B cell (primary cell): Measurements from ENCODE around the gene TTYH1. TPM values are rescaled to one million over a fixed set of nuclear protein-coding genes. Genes with fewer than 3 reads are reported as not detected.

Experiments used
- ATAC-seq: fragments of 200-7000 bp; cut with Tn5 transposase; one replicate; pipeline ENCODE4 v1.10.0; 2021; ENCODE audit warnings: low read depth, mild to moderate bottlenecking, moderate number of reproducible peaks, moderate library complexity
- CTCF ChIA-PET: fragments of 350-600 bp; sonication (Branson Sonifier 250); formaldehyde crosslinking; loops from one replicate; lab custom pipeline; 2021; ENCODE audit warnings: antibody characterized with exemption, inconsistent platforms; lab: Charles Lee
- POLR2A ChIA-PET: fragments of 350-600 bp; sonication (Branson Sonifier 250); formaldehyde crosslinking; loops from one replicate; lab custom pipeline; 2021; ENCODE audit warnings: antibody characterized with exemption; lab: Charles Lee
- DNase-seq: peaks from one replicate; pipeline ENCODE4 v3.0.0; 2013
- H2AFZ ChIP-seq: 2 replicates; pipeline ENCODE4 v1.6.1; 2012; ENCODE audit warnings: mild to moderate bottlenecking, low read depth, low read length; ENCODE audit not compliant: insufficient read depth, poor library complexity, severe bottlenecking
- H3K27ac ChIP-seq, 2 donors: 1 replicate in 1 of 2; 2 replicates in 1 of 2; pipeline ENCODE4 v1.5.1; 2012 to 2013; ENCODE audit warnings: low read length in 2 of 2, mild to moderate bottlenecking in 2 of 2, moderate library complexity in 1 of 2
- H3K27me3 ChIP-seq, 4 experiments: fragments of 200-600 bp in 1 of 4; sonication (generic) in 1 of 4; replicated peaks in 1 of 4; 1 replicate in 2 of 4; 2 replicates in 2 of 4; pipeline versions ENCODE4 v1.6.1 to v1.7.0; 2013 to 2016; ENCODE audit warnings: low read length in 3 of 4, mild to moderate bottlenecking in 2 of 4, mixed read lengths in 1 of 4, moderate library complexity in 1 of 4; ENCODE audit not compliant: insufficient read depth in 4 of 4, control insufficient read depth in 3 of 4; ENCODE audit errors: control extremely low read depth in 1 of 4
- H3K36me3 ChIP-seq, 2 experiments: replicated peaks in 1 of 2; 1 replicate in 1 of 2; 2 replicates in 1 of 2; pipeline versions ENCODE4 v1.6.1 to v1.7.1; 2013; ENCODE audit warnings: low read length in 1 of 2; ENCODE audit not compliant: insufficient read depth in 2 of 2, control insufficient read depth in 1 of 2; ENCODE audit errors: control extremely low read depth in 1 of 2, extremely low read depth in 1 of 2
- H3K4me1 ChIP-seq, 2 donors: fragments of 200-600 bp in 1 of 2; sonication (generic) in 1 of 2; 1 replicate in 1 of 2; 2 replicates in 1 of 2; pipeline versions ENCODE4 v1.5.1 to v1.6.1; 2013 to 2017; ENCODE audit warnings: low read length in 2 of 2; ENCODE audit not compliant: control insufficient read depth in 2 of 2, insufficient read depth in 2 of 2
- H3K4me2 ChIP-seq: replicated peaks from 2 replicates; pipeline ENCODE3; 2012; ENCODE audit warnings: mild to moderate bottlenecking, low read depth, low read length; ENCODE audit not compliant: poor library complexity, severe bottlenecking
- H3K4me3 ChIP-seq, 5 experiments: fragments of 200-600 bp in 1 of 5; sonication (generic) in 1 of 5; 1 replicate in 3 of 5; 2 replicates in 2 of 5; pipeline versions ENCODE4 v1.5.1 to v1.7.0; 2011 to 2016; ENCODE audit warnings: low read length in 4 of 5, mild to moderate bottlenecking in 4 of 5, low read depth in 2 of 5, control low read depth in 1 of 5, moderate library complexity in 1 of 5; ENCODE audit not compliant: insufficient read depth in 1 of 5; ENCODE audit errors: control extremely low read depth in 1 of 5, extremely low read depth in 1 of 5
- H3K79me2 ChIP-seq: fragments of 200-600 bp; sonication (generic); one replicate; pipeline ENCODE4 v1.6.0; 2016; ENCODE audit warnings: low read length; ENCODE audit not compliant: control insufficient read depth, insufficient read depth
- H3K9ac ChIP-seq: fragments of 200-600 bp; sonication (generic); 2 replicates; pipeline ENCODE4 v1.6.1; 2017; ENCODE audit warnings: mild to moderate bottlenecking, low read length, moderate library complexity
- H3K9me3 ChIP-seq, 3 donors: one replicate each; pipeline versions ENCODE4 v1.6.1 to v1.7.1; 2013; ENCODE audit warnings: low read length in 2 of 3; ENCODE audit not compliant: control insufficient read depth in 2 of 3, insufficient read depth in 1 of 3; ENCODE audit errors: control extremely low read depth in 1 of 3
- H4K20me1 ChIP-seq: 2 replicates; pipeline ENCODE4 v1.6.0; 2012; ENCODE audit warnings: mild to moderate bottlenecking, low read length; ENCODE audit not compliant: insufficient read depth, control insufficient read depth, poor library complexity, severe bottlenecking
- H3K27ac Mint-ChIP-seq: one replicate; pipeline ENCODE4 v1.8.0; 2021; ENCODE audit warnings: mixed read lengths
- H3K27me3 Mint-ChIP-seq: one replicate; pipeline ENCODE4 v1.8.0; 2021; ENCODE audit warnings: mixed read lengths
- H3K4me1 Mint-ChIP-seq: one replicate; pipeline ENCODE4 v1.8.0; 2021; ENCODE audit warnings: mixed read lengths
- H3K4me3 Mint-ChIP-seq: one replicate; pipeline ENCODE4 v1.8.0; 2021; ENCODE audit warnings: mixed read lengths
- H3K9me3 Mint-ChIP-seq: one replicate; pipeline ENCODE4 v1.8.0; 2022; ENCODE audit warnings: mixed read lengths; ENCODE audit not compliant: insufficient read depth
- EZH2 ChIP-seq: IDR thresholded peaks from 2 replicates; pipeline ENCODE4 v1.6.1; 2012; ENCODE audit warnings: borderline replicate concordance, low read depth, mild to moderate bottlenecking, moderate library complexity, low read length; ENCODE audit not compliant: insufficient read depth, poor library complexity, severe bottlenecking
- WGBS: methylation state at CpG from one replicate; pipeline ENCODE4 v1.1.5; 2013; ENCODE audit warnings: missing lambda C conversion rate; ENCODE audit not compliant: insufficient coverage; 5-methylcytosine and 5-hydroxymethylcytosine counted together
- intact Hi-C: fragments of 100-400 bp; cut with micrococcal nuclease; formaldehyde crosslinking; loops from one replicate; pipeline ENCODE4 v1.10.0; 2022
- polyA plus RNA-seq: library from polyadenylated mRNA; depleted of rRNA; stranded (reverse); fragments of >200 nt; gene quantifications from 2 replicates; pipeline ENCODE4 v1.2.3, GENCODE V29; 2012
- small RNA-seq: library from RNA; depleted of rRNA; stranded (forward); fragments of <200 nt; gene quantifications from one replicate; pipeline ENCODE3, GENCODE V24; 2012; ENCODE audit warnings: low replicate concordance, low read depth; ENCODE audit not compliant: insufficient read length
- total RNA-seq, 2 donors: library from RNA; stranded (reverse); fragments of 120-200 nt in 1 of 2; gene quantifications; 1 replicate in 1 of 2; 2 replicates in 1 of 2; pipeline versions ENCODE4 v1.2.3 to v1.2.4, GENCODE V29; 2013 to 2022
- TF ChIP-seq, protein P1 (sequence below): fragments of 200-600 bp; IDR thresholded peaks from one replicate; pipeline ENCODE4 v1.8.0; 2022; ENCODE audit warnings: antibody characterized with exemption, mild to moderate bottlenecking

Gene TTYH1
- total and polyA plus RNA-seq, 2 donors (not counting 1 experiment from before 2014, with no cell fraction given), result not detected

DNA sequence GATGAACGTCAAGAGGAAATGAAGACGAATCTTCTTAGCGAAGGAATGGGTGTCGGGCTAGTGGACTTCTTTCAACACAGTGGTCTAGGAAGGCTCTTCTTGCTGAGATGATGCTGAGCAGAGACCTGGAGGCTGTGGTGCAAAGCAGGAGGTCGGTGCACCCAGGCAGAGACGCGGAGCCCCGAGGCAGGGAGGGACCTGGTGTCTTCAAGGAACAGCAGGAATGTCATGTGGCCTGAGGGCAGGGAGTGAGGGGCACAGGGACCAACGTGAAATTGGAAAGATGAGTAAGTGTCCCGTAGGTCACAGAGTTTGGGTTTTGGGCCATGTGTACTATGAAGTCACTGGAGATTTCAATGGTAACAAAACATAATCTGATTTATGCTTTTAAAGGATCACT, 69.2 kb downstream of the TTYH1 start:
- Histone ChIP-seq H3K4me2 (no peak overlapping the region), H3K4me3 (no peak overlapping the region), H3K9ac (no peak overlapping the region), H3K27ac (no peak overlapping the region), H2AFZ (no peak overlapping the region), H3K4me1 (peaks cover 15 to 24% of the 10 kb centered on the region in 2 donors), H3K79me2 (no peaks in the 10 kb centered on the region), H3K27me3 (peaks cover 0 to 15% (median 5%) of the 10 kb centered on the region in 4 experiments), H3K9me3 (no peaks in the 10 kb centered on the region), H4K20me1 (no peaks in the 10 kb centered on the region), H3K36me3 (no peaks in the 10 kb centered on the region)
- peaks cover 38% of the 10 kb centered on the region for H3K27me3 Mint-ChIP-seq
- H3K27ac Mint-ChIP-seq, result no peak overlapping the region
- H3K4me3 Mint-ChIP-seq, result no peak overlapping the region
- POLR2A ChIA-PET, result no interaction called here
- no peak for TF ChIP-seq EZH2
- TF ChIP-seq, protein P1, sequence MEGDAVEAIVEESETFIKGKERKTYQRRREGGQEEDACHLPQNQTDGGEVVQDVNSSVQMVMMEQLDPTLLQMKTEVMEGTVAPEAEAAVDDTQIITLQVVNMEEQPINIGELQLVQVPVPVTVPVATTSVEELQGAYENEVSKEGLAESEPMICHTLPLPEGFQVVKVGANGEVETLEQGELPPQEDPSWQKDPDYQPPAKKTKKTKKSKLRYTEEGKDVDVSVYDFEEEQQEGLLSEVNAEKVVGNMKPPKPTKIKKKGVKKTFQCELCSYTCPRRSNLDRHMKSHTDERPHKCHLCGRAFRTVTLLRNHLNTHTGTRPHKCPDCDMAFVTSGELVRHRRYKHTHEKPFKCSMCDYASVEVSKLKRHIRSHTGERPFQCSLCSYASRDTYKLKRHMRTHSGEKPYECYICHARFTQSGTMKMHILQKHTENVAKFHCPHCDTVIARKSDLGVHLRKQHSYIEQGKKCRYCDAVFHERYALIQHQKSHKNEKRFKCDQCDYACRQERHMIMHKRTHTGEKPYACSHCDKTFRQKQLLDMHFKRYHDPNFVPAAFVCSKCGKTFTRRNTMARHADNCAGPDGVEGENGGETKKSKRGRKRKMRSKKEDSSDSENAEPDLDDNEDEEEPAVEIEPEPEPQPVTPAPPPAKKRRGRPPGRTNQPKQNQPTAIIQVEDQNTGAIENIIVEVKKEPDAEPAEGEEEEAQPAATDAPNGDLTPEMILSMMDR, result no peak
- CTCF ChIA-PET, result no interaction called here
- peaks cover 17% of the 10 kb centered on the region for H3K4me1 Mint-ChIP-seq
- 86% methylated on average over 10 of the region's 10 CpGs for whole genome bisulfite sequencing
- no peaks in the 10 kb centered on the region for H3K9me3 Mint-ChIP-seq
- ATAC-seq (no peak), DNase-seq (no peak)
- intact Hi-C loops, result loop anchor here (10.0 kb wide), 1 partner anchor 430 kb away; no protein-coding TSS in a partner anchor

DNA sequence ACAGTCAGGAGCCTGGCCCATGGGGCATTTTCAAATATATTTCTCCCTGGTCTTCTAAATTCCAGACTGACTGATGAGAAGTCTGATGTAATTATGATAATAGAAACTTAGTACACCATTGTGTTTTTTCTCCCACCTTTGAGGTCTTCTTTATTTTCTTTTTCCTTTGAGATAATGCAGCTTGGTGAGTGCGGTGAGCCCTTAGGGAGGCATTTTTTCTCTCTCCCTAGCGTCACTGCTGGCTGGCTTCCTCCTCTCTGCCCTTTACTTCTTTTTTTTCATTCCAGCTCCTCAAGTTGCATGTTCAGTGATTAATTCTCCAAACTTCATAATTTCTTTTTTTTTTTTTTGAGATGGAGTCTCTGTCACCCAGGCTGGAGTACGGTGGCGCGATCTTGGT, 70.6 kb downstream of the TTYH1 start:
- Histone ChIP-seq H2AFZ (no peak overlapping the region), H3K4me3 (no peak overlapping the region), H3K79me2 (no peaks in the 10 kb centered on the region), H3K4me2 (no peak overlapping the region), H4K20me1 (no peaks in the 10 kb centered on the region), H3K9me3 (no peaks in the 10 kb centered on the region), H3K27me3 (peaks cover 0 to 13% (median 5%) of the 10 kb centered on the region in 4 experiments), H3K36me3 (no peaks in the 10 kb centered on the region), H3K9ac (no peak overlapping the region), H3K27ac (no peak overlapping the region), H3K4me1 (peaks cover 15 to 20% of the 10 kb centered on the region in 2 donors)
- ATAC-seq, result no peak
- no peak for DNase-seq
- intact Hi-C loops, result loop anchor here (10.0 kb wide), 1 partner anchor 429 kb away; no protein-coding TSS in a partner anchor
- WGBS, result 0% methylated on average over 1 of the region's 5 CpGs
- ChIA-PET POLR2A (no interaction called here), CTCF (interaction anchor here (0.6 to 1.4 kb wide), 3 partner anchors 59 to 190 kb away, joined by 3 to 4 read pairs (median 3); no protein-coding TSS in a partner anchor)
- Mint-ChIP-seq H3K4me3 (no peak overlapping the region), H3K27me3 (peaks cover 34% of the 10 kb centered on the region), H3K9me3 (no peaks in the 10 kb centered on the region), H3K4me1 (peaks cover 15% of the 10 kb centered on the region), H3K27ac (no peak overlapping the region)
- TF ChIP-seq EZH2, result no peak
- TF ChIP-seq, protein P1, result no peak

Small RNAs within 50 kb of the gene (small RNA-seq; reads per million reads assigned to genes)
- gene AC245884.3, result not detected

Other genes with a start within 250 kb of the TTYH1 start
- gene TMC4, start 242.3 kb upstream of the TTYH1 start, total RNA-seq, result not detected in 2 replicates
- gene TMC4, start 242.3 kb upstream of the TTYH1 start, polyA plus RNA-seq, result not detected in 2 replicates
- 34.8 and 37.8 TPM in 2 replicates for gene MBOAT7, start 225.9 kb upstream of the TTYH1 start, total RNA-seq
- gene MBOAT7, start 225.9 kb upstream of the TTYH1 start, polyA plus RNA-seq, result 18.6 and 22.3 TPM in 2 replicates
- gene TSEN34, start 224.2 kb upstream of the TTYH1 start, total RNA-seq, result 23.5 and 25.1 TPM in 2 replicates
- 17.6 and 18.2 TPM in 2 replicates for gene TSEN34, start 224.2 kb upstream of the TTYH1 start, polyA plus RNA-seq
- gene RPS9, start 214.6 kb upstream of the TTYH1 start, total RNA-seq, result 1,512 and 1,603 TPM in 2 replicates
- gene RPS9, start 214.6 kb upstream of the TTYH1 start, polyA plus RNA-seq, result 3,492 and 3,905 TPM in 2 replicates
- gene LILRB3, start 192.5 kb upstream of the TTYH1 start, total RNA-seq, result 0.25 and 0.34 TPM in 2 replicates
- 1.0 and 2.3 TPM in 2 replicates for gene LILRB3, start 192.5 kb upstream of the TTYH1 start, polyA plus RNA-seq
- not detected in 2 replicates for gene LILRA6, start 172.7 kb upstream of the TTYH1 start, total RNA-seq
- 0.66 and 0.79 TPM in 2 replicates for gene LILRA6, start 172.7 kb upstream of the TTYH1 start, polyA plus RNA-seq
- 0.05 and 0.17 TPM in 2 replicates for gene LILRB5, start 158.2 kb upstream of the TTYH1 start, total RNA-seq
- not detected in 2 replicates for gene LILRB5, start 158.2 kb upstream of the TTYH1 start, polyA plus RNA-seq
- gene LILRB2, start 134.4 kb upstream of the TTYH1 start, total RNA-seq, result 8.3 and 9.2 TPM in 2 replicates
- gene LILRB2, start 134.4 kb upstream of the TTYH1 start, polyA plus RNA-seq, result 7.5 and 12.4 TPM in 2 replicates
- gene LILRA5, start 102.3 kb upstream of the TTYH1 start, total RNA-seq, result 0.46 TPM in 1 of 2 replicates, not detected in the other
- gene LILRA5, start 102.3 kb upstream of the TTYH1 start, polyA plus RNA-seq, result 1.3 and 1.8 TPM in 2 replicates
- 10.1 and 10.4 TPM in 2 replicates for gene LILRA4, start 76.3 kb upstream of the TTYH1 start, total RNA-seq
- 7.2 TPM in 2 replicates for gene LILRA4, start 76.3 kb upstream of the TTYH1 start, polyA plus RNA-seq
- 40.2 and 41.5 TPM in 2 replicates for gene LAIR1, start 50.5 kb upstream of the TTYH1 start, total RNA-seq
- gene LAIR1, start 50.5 kb upstream of the TTYH1 start, polyA plus RNA-seq, result 173 and 191 TPM in 2 replicates
- 668 and 687 TPM in 2 replicates for gene LENG8, start 33.7 kb downstream of the TTYH1 start, total RNA-seq
- 372 and 753 TPM in 2 replicates for gene LENG8, start 33.7 kb downstream of the TTYH1 start, polyA plus RNA-seq
- 6.6 and 6.9 TPM in 2 replicates for gene LENG9, start 48.3 kb downstream of the TTYH1 start, total RNA-seq
- gene LENG9, start 48.3 kb downstream of the TTYH1 start, polyA plus RNA-seq, result 2.9 and 4.6 TPM in 2 replicates
- not detected in 2 replicates for gene CDC42EP5, start 57.8 kb downstream of the TTYH1 start, total RNA-seq
- not detected in 2 replicates for gene CDC42EP5, start 57.8 kb downstream of the TTYH1 start, polyA plus RNA-seq
- gene LAIR2, start 87.4 kb downstream of the TTYH1 start, total RNA-seq, result not detected in 2 replicates
- gene LAIR2, start 87.4 kb downstream of the TTYH1 start, polyA plus RNA-seq, result 2.2 TPM in 1 of 2 replicates, not detected in the other
- gene LILRA2, start 158.3 kb downstream of the TTYH1 start, total RNA-seq, result 0.25 TPM in 1 of 2 replicates, not detected in the other
- gene LILRA2, start 158.3 kb downstream of the TTYH1 start, polyA plus RNA-seq, result 1.6 and 2.8 TPM in 2 replicates
- not detected in 2 replicates for gene LILRA1, start 178.2 kb downstream of the TTYH1 start, total RNA-seq
- 0.71 and 1.5 TPM in 2 replicates for gene LILRA1, start 178.2 kb downstream of the TTYH1 start, polyA plus RNA-seq
- 136 and 138 TPM in 2 replicates for gene LILRB1, start 215.0 kb downstream of the TTYH1 start, total RNA-seq
- 170 and 172 TPM in 2 replicates for gene LILRB1, start 215.0 kb downstream of the TTYH1 start, polyA plus RNA-seq
- gene LILRB4, start 247.5 kb downstream of the TTYH1 start, total RNA-seq, result 0.61 and 1.1 TPM in 2 replicates
- 1.2 and 2.8 TPM in 2 replicates for gene LILRB4, start 247.5 kb downstream of the TTYH1 start, polyA plus RNA-seq